Subcutaneous abdominal adipose tissue (tissue), 5 donors: ENCODE measurements around the gene DNASE1.
"Not testable (repeated sequence)": the region's sequence is repeated elsewhere in the genome, so short reads cannot be mapped to it uniquely, and the experiment has no call there.

Experiments
- H3K27ac ChIP-seq: one replicate; pipeline ENCODE4 v1.7.0; 2013; ENCODE audit warnings: low read depth, mild to moderate bottlenecking, inconsistent platforms, low read length, moderate library complexity
- H3K27me3 ChIP-seq, 5 donors: one replicate each; pipeline ENCODE4 v1.7.0; 2013; ENCODE audit warnings: low read length in 5 of 5, inconsistent platforms in 1 of 5; ENCODE audit not compliant: control insufficient read depth in 5 of 5, insufficient read depth in 4 of 5
- H3K36me3 ChIP-seq, 5 donors: one replicate each; pipeline ENCODE4 v1.7.0; 2013; ENCODE audit warnings: low read length in 5 of 5; ENCODE audit not compliant: control insufficient read depth in 5 of 5, insufficient read depth in 5 of 5
- H3K4me1 ChIP-seq, 5 donors: one replicate each; pipeline ENCODE4 v1.7.0; 2013; ENCODE audit warnings: low read length in 5 of 5, mild to moderate bottlenecking in 3 of 5, moderate library complexity in 1 of 5; ENCODE audit not compliant: control insufficient read depth in 5 of 5, insufficient read depth in 5 of 5
- H3K4me3 ChIP-seq, 5 donors: one replicate each; pipeline ENCODE4 v1.7.0; 2013; ENCODE audit warnings: low read length in 5 of 5, low read depth in 1 of 5
- H3K9ac ChIP-seq, 5 donors: one replicate each; pipeline ENCODE4 v1.7.0; 2013; ENCODE audit warnings: low read length in 5 of 5, mild to moderate bottlenecking in 4 of 5, moderate library complexity in 3 of 5
- H3K9me3 ChIP-seq, 5 donors: one replicate each; pipeline ENCODE4 v1.7.0; 2013; ENCODE audit warnings: low read length in 5 of 5; ENCODE audit not compliant: control insufficient read depth in 5 of 5
- donor health status: healthy.
- donor health status: healthy.
- donor health status: healthy.
- donor health status: healthy.
- donor health status: healthy.

The DNASE1 gene

DNA sequence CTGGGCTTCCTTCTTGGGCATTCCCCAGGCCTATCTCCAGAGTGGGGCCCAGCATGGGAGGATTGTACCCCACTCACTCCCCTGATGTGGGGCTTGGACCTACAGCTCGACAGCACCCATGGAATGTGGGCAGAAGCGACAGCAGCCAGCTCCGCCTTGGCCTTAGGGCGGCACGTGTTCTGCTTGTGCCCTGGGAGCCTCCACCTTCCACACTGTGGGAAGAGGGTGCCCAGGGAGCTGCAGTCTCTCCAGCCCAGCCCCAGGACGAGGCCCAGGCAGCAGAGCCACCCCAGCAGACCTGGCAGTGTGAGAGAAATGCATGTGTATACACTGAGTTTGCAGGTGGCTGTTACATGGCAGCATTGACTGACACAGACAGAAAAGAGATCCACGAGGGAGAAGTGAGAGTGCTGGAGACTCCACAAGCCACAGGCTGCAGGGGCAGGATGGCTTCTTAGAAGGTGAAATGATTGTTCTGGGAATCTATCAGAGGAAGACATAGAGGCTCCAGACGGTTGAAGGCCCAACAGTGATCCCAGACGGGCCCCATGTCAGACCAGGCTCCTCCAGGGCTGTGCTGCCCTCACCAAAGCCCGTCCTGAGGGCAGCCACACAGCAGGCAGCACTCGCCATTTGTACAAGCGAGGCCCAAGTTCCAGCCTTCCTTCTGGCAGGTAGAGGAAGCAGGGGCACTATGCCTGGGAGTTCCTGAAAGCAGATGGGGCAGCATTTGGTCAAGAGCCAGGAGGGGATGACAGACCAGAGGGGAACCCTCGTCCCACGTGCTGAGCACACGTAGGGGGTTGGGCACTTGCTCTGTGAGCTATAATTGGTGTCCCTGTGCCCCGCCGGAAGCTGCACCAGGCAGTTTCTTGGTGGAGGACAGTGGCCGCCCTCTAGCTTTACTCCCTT, 2.8 kb upstream of the DNASE1 start:
- Histone ChIP-seq H3K4me3 (no peak overlapping the region), H3K27me3 (no peaks in the 10 kb centered on the region), H3K9ac (no peak overlapping the region), H3K36me3 (peaks cover 0 to 39% (median 31%) of the 10 kb centered on the region in 5 donors), H3K27ac (no peak overlapping the region), H3K4me1 (no peaks in the 10 kb centered on the region), H3K9me3 (no peaks in the 10 kb centered on the region)

DNA sequence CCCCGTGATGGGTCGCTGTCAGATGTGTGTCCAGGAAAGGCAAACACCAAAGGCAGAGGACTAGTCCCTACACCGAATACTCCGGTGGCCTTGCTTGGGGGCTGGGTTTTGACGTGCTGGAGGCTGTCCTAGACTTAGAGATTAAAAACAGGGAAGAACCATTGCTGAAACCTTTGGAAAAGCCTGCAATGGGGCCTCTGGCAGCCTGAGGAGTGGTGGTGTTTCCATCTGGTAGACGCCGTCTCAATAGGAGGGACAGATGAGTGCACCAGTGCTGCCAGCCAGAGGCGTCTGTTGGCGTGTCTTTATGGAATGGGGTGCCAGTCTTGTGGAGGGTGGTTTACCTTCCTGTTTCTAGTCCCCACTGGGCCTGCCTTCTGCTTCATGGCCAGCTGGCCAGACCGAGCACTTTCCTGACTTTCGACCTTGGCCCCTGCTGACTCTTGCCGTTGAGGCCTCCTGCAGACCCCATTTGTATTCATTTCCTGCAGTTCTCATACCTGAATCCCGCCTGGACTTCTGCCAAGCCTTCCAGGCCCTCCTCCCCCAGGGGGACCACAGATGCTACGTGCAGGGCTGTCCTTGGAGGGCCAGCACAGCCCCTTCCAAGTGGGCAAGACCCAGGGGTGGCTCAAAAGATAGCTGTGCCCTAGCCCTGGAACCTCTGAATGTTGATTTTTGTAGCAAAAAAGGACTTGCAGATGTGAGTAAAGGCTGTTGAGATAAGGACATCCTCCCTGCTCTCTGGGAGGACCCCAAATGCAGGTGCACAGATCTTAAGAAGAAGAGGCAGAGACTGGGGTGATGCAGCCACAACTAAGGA, 1.9 kb upstream of the DNASE1 start:
- Histone ChIP-seq H3K27ac (no peak overlapping the region), H3K9ac (no peak overlapping the region), H3K27me3 (no peaks in the 10 kb centered on the region), H3K4me1 (no peaks in the 10 kb centered on the region), H3K4me3 (no peak overlapping the region), H3K9me3 (no peaks in the 10 kb centered on the region), H3K36me3 (peaks cover 0 to 48% (median 40%) of the 10 kb centered on the region in 5 donors)

DNA sequence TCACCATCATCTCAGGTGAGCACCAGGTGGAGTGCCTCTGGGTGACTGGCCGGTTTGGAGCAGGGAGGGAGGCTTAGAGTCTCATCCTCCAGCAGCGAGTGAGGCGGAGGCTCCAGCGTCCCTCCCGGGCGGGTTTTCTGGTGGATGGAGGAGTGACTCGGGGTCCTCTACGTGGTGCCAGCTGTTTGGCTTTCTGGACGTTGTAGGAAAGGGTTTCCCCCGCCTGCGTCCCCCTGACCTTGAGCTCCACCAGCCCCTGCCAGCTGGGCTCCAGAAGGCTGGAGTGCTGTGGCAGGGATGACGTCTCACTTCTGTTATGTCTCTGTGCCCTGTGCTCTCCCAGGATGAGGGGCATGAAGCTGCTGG, 522 bp downstream of the DNASE1 start:
- no peaks in the 10 kb centered on the region for H3K9me3 ChIP-seq
- peaks cover 0 to 72% (median 58%) of the 10 kb centered on the region in 5 donors for H3K36me3 ChIP-seq
- H3K9ac ChIP-seq = no peak overlapping the region
- H3K27me3 ChIP-seq = no peaks in the 10 kb centered on the region
- H3K4me1 ChIP-seq = no peaks in the 10 kb centered on the region
- H3K4me3 ChIP-seq = no peak overlapping the region
- no peak overlapping the region for H3K27ac ChIP-seq

DNA sequence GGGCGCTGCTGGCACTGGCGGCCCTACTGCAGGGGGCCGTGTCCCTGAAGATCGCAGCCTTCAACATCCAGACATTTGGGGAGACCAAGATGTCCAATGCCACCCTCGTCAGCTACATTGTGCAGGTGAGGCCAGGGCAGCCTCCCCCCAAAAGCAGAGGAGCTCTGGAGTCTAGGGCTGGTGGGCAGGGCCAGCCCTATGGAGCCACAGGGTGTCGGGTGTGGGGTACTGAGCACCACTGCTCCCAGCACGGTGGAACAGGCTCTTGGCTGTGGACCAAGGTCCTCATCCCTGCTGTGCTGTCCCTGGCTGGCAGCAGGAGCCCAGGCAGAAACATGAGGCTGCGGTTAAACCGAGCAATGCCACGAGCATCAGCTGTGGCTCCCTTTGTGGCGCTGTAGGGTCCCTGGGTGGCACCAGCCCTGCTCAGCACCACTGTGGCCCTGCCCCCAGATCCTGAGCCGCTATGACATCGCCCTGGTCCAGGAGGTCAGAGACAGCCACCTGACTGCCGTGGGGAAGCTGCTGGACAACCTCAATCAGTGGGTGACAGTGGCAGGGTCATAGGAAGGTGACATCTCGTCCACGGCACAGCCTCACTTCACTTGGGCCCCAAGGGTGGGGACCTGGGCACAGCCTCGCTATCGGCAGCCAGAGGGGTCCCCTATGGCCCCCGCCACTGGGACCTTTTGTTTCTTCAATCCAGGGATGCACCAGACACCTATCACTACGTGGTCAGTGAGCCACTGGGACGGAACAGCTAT, 1.1 kb downstream of the DNASE1 start:
- no peaks in the 10 kb centered on the region for H3K27me3 ChIP-seq
- H3K36me3 ChIP-seq = peaks cover 0 to 77% (median 64%) of the 10 kb centered on the region in 5 donors
- no peak overlapping the region for H3K9ac ChIP-seq
- no peak overlapping the region for H3K27ac ChIP-seq
- H3K4me3 ChIP-seq = no peak overlapping the region
- no peaks in the 10 kb centered on the region for H3K4me1 ChIP-seq
- H3K9me3 ChIP-seq = no peaks in the 10 kb centered on the region

DNA sequence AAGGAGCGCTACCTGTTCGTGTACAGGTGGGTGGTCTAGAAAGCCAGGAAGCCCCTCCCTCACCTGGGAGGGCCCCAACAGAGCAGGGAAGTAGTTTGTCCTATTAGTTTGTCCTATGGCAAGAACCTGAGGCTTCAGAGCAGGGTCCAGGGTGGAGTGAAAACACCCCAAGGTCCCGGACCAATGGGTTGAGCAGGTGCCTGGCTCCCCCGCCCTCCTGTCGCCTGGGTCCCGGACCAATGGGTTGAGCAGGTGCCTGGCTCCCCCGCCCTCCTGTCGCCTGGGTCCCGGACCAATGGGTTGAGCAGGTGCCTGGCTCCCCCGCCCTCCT, 1.6 kb downstream of the DNASE1 start:
- peaks cover 0 to 77% (median 65%) of the 10 kb centered on the region in 5 donors for H3K36me3 ChIP-seq
- H3K4me3 ChIP-seq, H3K27ac ChIP-seq, H3K9me3 ChIP-seq, H3K9ac ChIP-seq, H3K27me3 ChIP-seq, H3K4me1 ChIP-seq: not testable (repeated sequence)

DNA sequence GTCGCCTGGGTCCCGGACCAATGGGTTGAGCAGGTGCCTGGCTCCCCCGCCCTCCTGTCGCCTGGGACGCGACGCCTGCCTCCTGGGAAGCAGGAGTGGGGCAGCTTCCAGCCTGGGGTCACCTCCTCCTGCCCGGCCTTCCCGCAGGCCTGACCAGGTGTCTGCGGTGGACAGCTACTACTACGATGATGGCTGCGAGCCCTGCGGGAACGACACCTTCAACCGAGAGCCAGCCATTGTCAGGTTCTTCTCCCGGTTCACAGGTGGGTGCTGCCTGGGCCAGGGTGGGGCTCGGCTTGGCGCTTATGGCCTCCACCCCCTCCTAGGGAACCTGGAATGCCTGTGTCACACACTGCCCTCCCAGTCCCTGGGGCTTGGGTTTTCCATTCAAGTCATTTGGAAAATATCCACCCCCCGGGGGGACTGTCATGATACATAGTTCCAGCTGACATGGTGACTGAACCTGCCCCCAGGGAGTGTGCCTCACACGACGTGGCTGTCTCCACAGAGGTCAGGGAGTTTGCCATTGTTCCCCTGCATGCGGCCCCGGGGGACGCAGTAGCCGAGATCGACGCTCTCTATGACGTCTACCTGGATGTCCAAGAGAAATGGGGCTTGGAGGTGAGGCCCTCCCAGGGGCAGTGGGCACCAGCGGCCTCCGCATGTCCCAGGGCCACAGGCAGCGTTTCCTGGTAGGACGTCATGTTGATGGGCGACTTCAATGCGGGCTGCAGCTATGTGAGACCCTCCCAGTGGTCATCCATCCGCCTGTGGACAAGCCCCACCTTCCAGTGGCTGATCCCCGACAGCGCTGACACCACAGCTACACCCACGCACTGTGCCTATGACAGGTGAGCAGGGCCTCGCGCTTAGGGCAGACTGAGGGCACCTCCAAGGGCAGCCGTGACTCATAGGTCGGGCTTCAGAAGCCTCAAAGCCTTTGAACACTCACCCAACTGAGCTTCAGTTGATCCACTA, 2.3 kb downstream of the DNASE1 start:
- H3K4me1 ChIP-seq = no peaks in the 10 kb centered on the region
- H3K4me3 ChIP-seq = no peak overlapping the region
- peaks cover 0 to 77% (median 66%) of the 10 kb centered on the region in 5 donors for H3K36me3 ChIP-seq
- H3K27me3 ChIP-seq = no peaks in the 10 kb centered on the region
- no peak overlapping the region for H3K9ac ChIP-seq
- no peak overlapping the region for H3K27ac ChIP-seq
- no peaks in the 10 kb centered on the region for H3K9me3 ChIP-seq

DNA sequence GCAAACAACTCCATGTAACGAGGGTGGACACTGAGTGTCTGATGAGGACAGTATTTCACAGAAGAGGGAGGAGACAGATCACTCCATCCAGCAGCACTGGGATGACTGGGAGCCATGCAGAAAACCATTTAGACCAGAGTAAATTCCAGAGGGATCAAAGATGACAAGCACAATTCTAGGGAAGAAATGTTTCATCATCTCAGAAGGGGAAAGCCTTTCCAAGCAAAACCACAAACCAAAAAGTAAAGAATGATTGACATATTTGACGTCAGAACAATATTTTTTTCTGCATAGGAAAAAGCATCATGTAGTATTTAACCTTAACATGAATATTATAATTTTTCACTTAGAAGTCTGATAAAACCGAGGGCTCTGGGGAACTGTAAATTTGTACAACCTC, 4.8 kb downstream of the DNASE1 start:
- H3K9ac ChIP-seq = no peak overlapping the region
- no peak overlapping the region for H3K4me3 ChIP-seq
- no peaks in the 10 kb centered on the region for H3K4me1 ChIP-seq
- no peaks in the 10 kb centered on the region for H3K9me3 ChIP-seq
- H3K36me3 ChIP-seq = peaks cover 0 to 92% (median 83%) of the 10 kb centered on the region in 5 donors
- H3K27me3 ChIP-seq = no peaks in the 10 kb centered on the region
- no peak overlapping the region for H3K27ac ChIP-seq

DNA sequence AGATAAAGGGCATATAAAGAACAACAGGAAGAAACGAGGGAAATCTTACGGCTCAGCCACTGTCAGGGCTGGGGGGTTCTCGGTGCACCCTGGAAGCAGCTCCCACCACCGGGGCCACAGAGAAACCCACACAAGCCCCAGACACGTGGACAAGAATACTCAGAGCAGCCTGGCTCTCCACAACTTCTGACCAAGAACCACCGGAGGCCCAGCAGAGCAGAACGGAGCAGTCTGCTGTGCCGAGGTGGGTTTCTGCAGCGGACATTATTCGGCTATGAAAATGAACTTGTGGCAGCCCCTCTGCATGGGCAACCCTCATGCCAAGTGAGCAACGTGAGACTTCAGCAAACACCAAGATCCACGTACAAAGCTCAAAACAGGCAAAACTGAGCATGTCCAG, 6.8 kb downstream of the DNASE1 start:
- Histone ChIP-seq H3K9ac (no peak overlapping the region), H3K4me3 (no peak overlapping the region), H3K36me3 (peaks cover 0 to 95% (median 84%) of the 10 kb centered on the region in 5 donors), H3K4me1 (no peaks in the 10 kb centered on the region), H3K27ac (no peak overlapping the region), H3K27me3 (no peaks in the 10 kb centered on the region), H3K9me3 (no peaks in the 10 kb centered on the region)

DNA sequence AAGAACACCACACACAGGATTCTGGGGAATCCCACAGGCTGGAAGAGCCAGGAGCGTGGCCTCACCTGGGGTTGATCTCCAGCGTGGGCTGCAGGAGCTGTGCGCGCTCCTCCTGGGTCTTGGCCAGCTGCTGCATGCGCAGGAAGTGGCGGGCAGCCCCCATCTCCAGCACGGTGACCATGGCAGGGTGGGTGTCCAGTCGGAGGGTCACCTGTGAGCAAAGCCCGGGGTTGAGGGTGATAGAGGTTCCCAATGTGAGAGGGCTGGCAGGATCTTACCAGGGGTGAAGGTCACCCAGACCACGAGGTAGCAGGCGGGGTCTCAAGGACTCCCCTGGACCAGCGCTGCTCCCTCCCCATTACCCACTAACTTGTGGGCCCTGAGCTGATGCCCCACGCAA, 7.4 kb downstream of the DNASE1 start:
- H3K27me3 ChIP-seq = no peaks in the 10 kb centered on the region
- H3K27ac ChIP-seq = no peak overlapping the region
- no peak overlapping the region for H3K4me3 ChIP-seq
- no peaks in the 10 kb centered on the region for H3K9me3 ChIP-seq
- H3K4me1 ChIP-seq = peaks cover 0 to 2% (median 0%) of the 10 kb centered on the region in 5 donors
- H3K36me3 ChIP-seq = peaks cover 0 to 90% (median 80%) of the 10 kb centered on the region in 5 donors
- H3K9ac ChIP-seq = no peak overlapping the region
